ENCODE data around the gene EPHA3.

EPHA3 gene

DNA sequence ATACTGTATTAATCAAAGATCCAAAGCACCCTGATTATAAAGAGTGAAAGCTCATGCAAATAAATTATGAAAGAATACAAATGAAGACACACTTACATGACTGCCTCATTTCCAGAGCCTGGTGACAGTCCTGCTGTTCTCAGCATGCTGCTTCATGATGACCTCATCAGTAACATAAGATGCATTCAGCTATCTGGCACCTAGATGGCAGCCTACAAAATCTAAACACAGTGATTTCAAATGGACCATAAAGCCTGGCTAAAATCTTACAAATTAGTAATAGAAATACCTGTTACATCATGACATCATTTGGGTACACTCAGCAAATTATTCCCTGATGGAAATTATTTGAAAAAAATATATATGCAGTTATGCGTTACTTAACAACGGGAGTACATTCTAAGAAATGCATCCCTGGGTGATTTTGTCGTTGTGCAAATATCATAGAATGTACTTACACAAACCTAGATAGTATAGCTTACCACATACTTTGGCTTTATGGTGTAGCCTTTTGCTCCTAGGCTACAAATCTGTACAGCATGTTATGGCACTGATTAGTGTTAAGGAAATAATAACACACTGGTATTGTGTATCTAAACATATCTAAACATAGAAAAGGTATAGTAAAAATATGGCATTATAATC, 207.2 kb downstream of the EPHA3 start:
- no peak for DNase-seq (ENCODE audit: extremely low read depth, low read depth)
- TF ChIP-seq CTCF (IDR thresholded peaks at IDR 0.05; ENCODE audit: low read depth, low read length), result no peak; the same call in 1 of the 2 replicates

GRCh38 chr3:89315750-89316470, 208.5 kb downstream of the EPHA3 start:
- no peak for DNase-seq (ENCODE audit: extremely low read depth, low read depth)
- no peak for TF ChIP-seq CTCF (IDR thresholded peaks at IDR 0.05; ENCODE audit: low read depth, low read length)

DNA sequence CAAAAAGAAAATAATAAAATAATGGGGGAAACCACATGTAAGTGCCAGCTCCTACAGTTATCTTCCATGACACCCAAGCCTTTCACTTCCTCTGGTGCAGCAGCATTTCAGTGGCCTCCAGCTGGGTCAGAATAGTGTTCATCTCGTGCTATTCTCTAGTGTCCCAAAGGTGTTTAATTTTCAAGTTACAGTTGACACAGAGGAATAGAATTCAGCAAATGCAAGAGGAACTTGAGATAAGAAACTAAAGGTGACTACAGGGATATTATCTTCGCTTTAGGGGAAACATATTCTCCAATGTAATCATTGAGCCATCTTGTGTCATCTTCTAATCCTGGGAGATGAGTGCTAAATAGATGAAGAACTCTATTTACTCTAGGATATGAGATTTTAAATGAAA, 212.8 kb downstream of the EPHA3 start:
- TF ChIP-seq CTCF (IDR thresholded peaks at IDR 0.05; ENCODE audit: low read depth, low read length), result no peak
- DNase-seq (ENCODE audit: extremely low read depth, low read depth), result no peak

GRCh38 chr3:89326997-89327396, 219.6 kb downstream of the EPHA3 start:
- no peak for TF ChIP-seq CTCF (IDR thresholded peaks at IDR 0.05; ENCODE audit: low read depth, low read length)
- no peak for DNase-seq (ENCODE audit: extremely low read depth, low read depth)

DNA sequence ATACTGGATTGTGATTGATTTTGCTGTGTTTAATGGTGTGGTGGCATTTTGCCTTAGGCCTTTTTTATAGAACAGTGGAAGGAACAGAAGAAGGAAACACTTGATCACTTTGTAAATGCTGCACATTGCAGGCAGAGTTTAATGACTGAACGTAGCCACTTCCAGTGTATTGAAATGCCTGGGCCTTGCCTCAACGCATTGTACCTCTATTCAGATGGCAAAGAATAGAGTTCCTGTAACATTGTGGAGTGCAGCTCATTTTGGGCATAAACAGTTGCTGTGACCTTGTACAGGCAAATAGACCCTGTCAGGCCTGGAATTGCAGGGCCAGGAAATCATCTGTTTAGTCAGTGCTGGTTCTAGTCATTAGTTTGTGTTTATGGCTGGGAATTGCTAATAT, 225.0 kb downstream of the EPHA3 start:
- no peak for TF ChIP-seq CTCF (IDR thresholded peaks at IDR 0.05; ENCODE audit: low read depth, low read length)
- DNase-seq (ENCODE audit: extremely low read depth, low read depth), result no peak

DNA sequence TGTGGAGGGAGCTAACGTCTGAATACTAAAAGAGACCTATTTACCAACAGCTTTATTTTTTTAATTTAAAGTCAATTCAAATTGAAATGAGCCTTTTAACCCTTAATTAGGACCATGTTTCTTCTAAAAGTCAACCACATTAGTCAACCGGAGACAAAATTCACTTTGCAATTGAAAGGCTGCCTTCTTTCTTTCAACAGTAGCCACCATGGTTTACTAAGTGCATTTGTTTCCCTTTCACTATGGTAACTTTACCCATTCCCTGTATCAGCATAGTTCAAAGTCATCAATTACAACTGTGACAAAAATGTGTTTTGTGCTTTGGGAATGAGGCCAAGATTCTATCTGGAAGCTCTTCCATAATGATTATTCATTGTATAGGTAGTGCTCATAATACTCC, 225.4 kb downstream of the EPHA3 start:
- DNase-seq (ENCODE audit: extremely low read depth, low read depth), result no peak
- TF ChIP-seq CTCF (IDR thresholded peaks at IDR 0.05; ENCODE audit: low read depth, low read length), result no peak

GRCh38 chr3:89335693-89336092, 228.3 kb downstream of the EPHA3 start:
- no peak for TF ChIP-seq CTCF (IDR thresholded peaks at IDR 0.05; ENCODE audit: low read depth, low read length)
- no peak for DNase-seq (ENCODE audit: extremely low read depth, low read depth)

All from AG09319 (cell line).